Mesothelial cell of epicardium (in vitro differentiated cells): ENCODE data around the gene EPHA4. TPM values are rescaled to one million over a fixed set of nuclear protein-coding genes. Genes with fewer than 3 reads are reported as not detected.

Source experiments
- DNase-seq, 2 experiments: peaks; one replicate each; pipeline ENCODE4 v3.0.0; 2021; ENCODE audit warnings: low spot score in 2 of 2; ENCODE audit not compliant: unreplicated experiment in 2 of 2
- H3K27ac Mint-ChIP-seq: 2 replicates; pipeline ENCODE4 v1.8.0; 2021; ENCODE audit warnings: mixed read lengths
- H3K27me3 Mint-ChIP-seq: 2 replicates; pipeline ENCODE4 v1.8.0; 2021; ENCODE audit warnings: low read depth, mixed read lengths
- H3K36me3 Mint-ChIP-seq: 2 replicates; pipeline ENCODE4 v1.8.0; 2021; ENCODE audit warnings: mixed read lengths
- H3K4me1 Mint-ChIP-seq: 2 replicates; pipeline ENCODE4 v1.8.0; 2021; ENCODE audit warnings: mixed read lengths
- H3K4me3 Mint-ChIP-seq: 2 replicates; pipeline ENCODE4 v1.8.0; 2021; ENCODE audit warnings: mild to moderate bottlenecking, moderate library complexity, mixed read lengths
- H3K9me3 Mint-ChIP-seq: 2 replicates; pipeline ENCODE4 v1.8.0; 2021; ENCODE audit warnings: mixed read lengths
- total RNA-seq: library from RNA; stranded (reverse); gene quantifications from 3 replicates; pipeline ENCODE4 v1.2.1, GENCODE V29; 2021
- TF ChIP-seq, protein P1 (sequence below): fragments of 200-600 bp; sonication (generic); IDR thresholded peaks from one replicate; pipeline ENCODE4 v1.5.0; 2021; ENCODE audit warnings: antibody characterized with exemption; ENCODE audit not compliant: unreplicated experiment

EPHA4 gene
- total RNA-seq, 1 donor from 2014 or later, result 20.5 TPM

DNA sequence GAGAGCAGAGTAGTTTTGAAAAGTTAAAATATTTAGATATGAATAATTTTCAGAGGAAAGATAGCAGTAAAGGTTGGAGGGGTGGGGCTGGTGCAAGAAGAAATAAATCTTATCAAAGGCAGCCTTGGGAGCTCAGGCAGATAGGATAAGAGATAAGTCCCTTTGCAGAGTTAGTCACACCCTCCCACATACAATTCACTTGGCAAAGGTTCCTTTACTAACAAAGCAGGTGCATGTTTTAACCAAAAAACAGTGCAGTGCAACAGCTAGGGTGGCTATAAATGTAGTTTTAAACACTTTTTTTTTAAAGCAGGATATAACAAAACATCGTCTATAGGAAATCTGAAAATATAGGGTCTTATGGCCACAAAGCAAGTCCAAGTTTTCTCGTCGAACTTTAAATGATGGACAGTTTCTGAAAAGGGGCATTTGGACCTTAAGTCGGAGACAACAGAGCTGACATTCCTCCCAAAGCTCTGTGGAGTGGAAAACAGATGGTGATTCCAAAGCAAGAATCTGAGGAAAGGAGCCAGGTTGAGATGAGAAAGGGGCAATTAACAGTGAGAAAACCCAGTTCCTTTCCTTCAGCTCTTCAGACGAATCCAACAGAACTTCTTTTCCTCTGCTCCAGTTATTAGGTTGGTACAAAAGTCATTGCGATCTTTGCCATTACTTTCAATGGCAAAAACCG is 53.0 kb downstream of the EPHA4 start:
- no peak overlapping the region for H3K4me3 Mint-ChIP-seq
- H3K9me3 Mint-ChIP-seq, result no peaks in the 10 kb centered on the region
- H3K27ac Mint-ChIP-seq, result peak overlapping the region; percentile 1
- no peaks in the 10 kb centered on the region for H3K27me3 Mint-ChIP-seq
- TF ChIP-seq, protein P1, sequence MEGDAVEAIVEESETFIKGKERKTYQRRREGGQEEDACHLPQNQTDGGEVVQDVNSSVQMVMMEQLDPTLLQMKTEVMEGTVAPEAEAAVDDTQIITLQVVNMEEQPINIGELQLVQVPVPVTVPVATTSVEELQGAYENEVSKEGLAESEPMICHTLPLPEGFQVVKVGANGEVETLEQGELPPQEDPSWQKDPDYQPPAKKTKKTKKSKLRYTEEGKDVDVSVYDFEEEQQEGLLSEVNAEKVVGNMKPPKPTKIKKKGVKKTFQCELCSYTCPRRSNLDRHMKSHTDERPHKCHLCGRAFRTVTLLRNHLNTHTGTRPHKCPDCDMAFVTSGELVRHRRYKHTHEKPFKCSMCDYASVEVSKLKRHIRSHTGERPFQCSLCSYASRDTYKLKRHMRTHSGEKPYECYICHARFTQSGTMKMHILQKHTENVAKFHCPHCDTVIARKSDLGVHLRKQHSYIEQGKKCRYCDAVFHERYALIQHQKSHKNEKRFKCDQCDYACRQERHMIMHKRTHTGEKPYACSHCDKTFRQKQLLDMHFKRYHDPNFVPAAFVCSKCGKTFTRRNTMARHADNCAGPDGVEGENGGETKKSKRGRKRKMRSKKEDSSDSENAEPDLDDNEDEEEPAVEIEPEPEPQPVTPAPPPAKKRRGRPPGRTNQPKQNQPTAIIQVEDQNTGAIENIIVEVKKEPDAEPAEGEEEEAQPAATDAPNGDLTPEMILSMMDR, result no peak
- peaks cover 20% of the 10 kb centered on the region for H3K4me1 Mint-ChIP-seq
- DNase-seq, result no peak
- H3K36me3 Mint-ChIP-seq, result no peaks in the 10 kb centered on the region

- DNase-seq, result no peak
- Mint-ChIP-seq H3K4me3 (no peak overlapping the region), H3K9me3 (no peaks in the 10 kb centered on the region), H3K36me3 (no peaks in the 10 kb centered on the region), H3K27ac (no peak overlapping the region), H3K27me3 (no peaks in the 10 kb centered on the region), H3K4me1 (peaks cover 24% of the 10 kb centered on the region)
- TF ChIP-seq, protein P1, result no peak
Observed at GRCh38 chr2:221518201-221518934, 53.7 kb downstream of the EPHA4 start.

DNA sequence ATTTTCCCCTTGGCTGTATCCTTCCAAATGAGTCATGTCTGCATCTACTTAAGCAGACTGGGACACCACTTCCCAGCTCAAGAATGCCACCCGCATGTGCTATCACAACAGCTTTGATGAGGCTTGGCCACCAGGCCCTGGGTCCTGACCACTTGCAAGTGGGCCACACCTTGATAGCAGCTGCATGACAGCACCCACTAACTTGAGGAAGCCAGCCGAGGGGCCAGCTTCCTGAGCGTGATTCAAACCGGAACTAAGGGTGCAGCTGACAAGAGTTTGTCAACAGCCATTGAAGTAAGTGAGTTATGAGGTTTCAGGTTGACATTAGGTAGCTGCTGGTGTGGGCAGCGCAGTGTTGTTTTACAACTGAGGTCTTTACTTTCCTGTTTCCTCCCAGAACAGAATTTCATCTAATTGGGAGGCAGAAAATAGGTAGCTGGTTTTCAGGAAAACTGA is 54.4 kb downstream of the EPHA4 start:
- H3K9me3 Mint-ChIP-seq, result no peaks in the 10 kb centered on the region
- no peaks in the 10 kb centered on the region for H3K36me3 Mint-ChIP-seq
- no peak overlapping the region for H3K27ac Mint-ChIP-seq
- H3K4me1 Mint-ChIP-seq, result peaks cover 27% of the 10 kb centered on the region
- DNase-seq, result no peak
- TF ChIP-seq, protein P1, result no peak
- no peak overlapping the region for H3K4me3 Mint-ChIP-seq
- H3K27me3 Mint-ChIP-seq, result no peaks in the 10 kb centered on the region

- Mint-ChIP-seq H3K4me1 (peaks cover 27% of the 10 kb centered on the region), H3K27me3 (peaks cover 3% of the 10 kb centered on the region), H3K36me3 (no peaks in the 10 kb centered on the region), H3K4me3 (no peak overlapping the region), H3K9me3 (no peaks in the 10 kb centered on the region), H3K27ac (no peak overlapping the region)
- no peak for DNase-seq
- TF ChIP-seq, protein P1, result no peak
Observed at GRCh38 chr2:221517146-221517695, 54.9 kb downstream of the EPHA4 start.

- peak overlapping the region; percentile 55 for H3K27ac Mint-ChIP-seq
- no peaks in the 10 kb centered on the region for H3K9me3 Mint-ChIP-seq
- H3K36me3 Mint-ChIP-seq, result no peaks in the 10 kb centered on the region
- peaks cover 22% of the 10 kb centered on the region for H3K4me1 Mint-ChIP-seq
- TF ChIP-seq, protein P1, result no peak
- H3K4me3 Mint-ChIP-seq, result no peak overlapping the region
- H3K27me3 Mint-ChIP-seq, result peaks cover 3% of the 10 kb centered on the region
- no peak for DNase-seq
Observed at GRCh38 chr2:221515864-221516263, 56.2 kb downstream of the EPHA4 start.
